ENCODE results near the gene RNF113B. TPM values are rescaled to one million over a fixed set of nuclear protein-coding genes. Genes with fewer than 3 reads are reported as not detected.

The RNF113B gene
- total RNA-seq, 6 experiments from 2014 or later, result not detected

GRCh38 chr13:98200211-98200878 is 23.3 kb upstream of the RNF113B start:
- TF ChIP-seq, protein P1, sequence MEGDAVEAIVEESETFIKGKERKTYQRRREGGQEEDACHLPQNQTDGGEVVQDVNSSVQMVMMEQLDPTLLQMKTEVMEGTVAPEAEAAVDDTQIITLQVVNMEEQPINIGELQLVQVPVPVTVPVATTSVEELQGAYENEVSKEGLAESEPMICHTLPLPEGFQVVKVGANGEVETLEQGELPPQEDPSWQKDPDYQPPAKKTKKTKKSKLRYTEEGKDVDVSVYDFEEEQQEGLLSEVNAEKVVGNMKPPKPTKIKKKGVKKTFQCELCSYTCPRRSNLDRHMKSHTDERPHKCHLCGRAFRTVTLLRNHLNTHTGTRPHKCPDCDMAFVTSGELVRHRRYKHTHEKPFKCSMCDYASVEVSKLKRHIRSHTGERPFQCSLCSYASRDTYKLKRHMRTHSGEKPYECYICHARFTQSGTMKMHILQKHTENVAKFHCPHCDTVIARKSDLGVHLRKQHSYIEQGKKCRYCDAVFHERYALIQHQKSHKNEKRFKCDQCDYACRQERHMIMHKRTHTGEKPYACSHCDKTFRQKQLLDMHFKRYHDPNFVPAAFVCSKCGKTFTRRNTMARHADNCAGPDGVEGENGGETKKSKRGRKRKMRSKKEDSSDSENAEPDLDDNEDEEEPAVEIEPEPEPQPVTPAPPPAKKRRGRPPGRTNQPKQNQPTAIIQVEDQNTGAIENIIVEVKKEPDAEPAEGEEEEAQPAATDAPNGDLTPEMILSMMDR (IDR thresholded peaks at IDR 0.05), result no peak
- H3K9me3 Mint-ChIP-seq, result peaks cover 11% of the 10 kb centered on the region
- peak overlapping the region; percentile 44; the same call in 1 of the 2 replicates for H3K27ac Mint-ChIP-seq
- DNase-seq, result no peak
- peaks cover 68% of the 10 kb centered on the region for H3K4me1 Mint-ChIP-seq (ENCODE audit: low read depth)
- peaks cover 2% of the 10 kb centered on the region for H3K27me3 Mint-ChIP-seq (ENCODE audit: insufficient read depth)
- H3K4me3 Mint-ChIP-seq, result no peak overlapping the region
- H3K36me3 Mint-ChIP-seq (ENCODE audit: low read depth), result peaks cover 36% of the 10 kb centered on the region

DNA sequence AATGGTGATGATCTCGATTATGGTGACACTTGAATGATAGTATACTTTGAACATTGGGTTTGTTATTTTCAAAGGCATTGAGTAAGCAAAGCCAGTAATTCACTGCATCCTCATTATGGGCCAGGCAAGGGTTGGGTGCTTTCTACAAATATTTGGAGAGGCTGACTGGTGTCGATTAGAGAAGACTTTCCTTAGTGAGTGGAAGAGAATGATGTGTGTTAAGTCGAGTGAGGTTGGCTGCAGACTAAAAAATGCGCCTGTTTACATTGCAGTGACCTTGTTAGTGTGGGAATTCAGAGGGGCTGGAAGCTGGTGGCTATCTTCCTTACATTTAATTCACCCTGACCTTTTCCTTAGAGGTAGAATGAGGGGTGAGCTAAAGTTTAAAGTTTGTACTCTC is 22.4 kb upstream of the RNF113B start:
- H3K36me3 Mint-ChIP-seq (ENCODE audit: low read depth), result peaks cover 33% of the 10 kb centered on the region
- H3K4me1 Mint-ChIP-seq (ENCODE audit: low read depth), result peaks cover 59% of the 10 kb centered on the region
- H3K27ac Mint-ChIP-seq, result no peak overlapping the region
- TF ChIP-seq, protein P1 (IDR thresholded peaks at IDR 0.05), result no peak
- peaks cover 3% of the 10 kb centered on the region; the same call in 1 of the 2 replicates for H3K9me3 Mint-ChIP-seq
- no peak overlapping the region for H3K4me3 Mint-ChIP-seq
- no peak for DNase-seq
- H3K27me3 Mint-ChIP-seq (ENCODE audit: insufficient read depth), result peaks cover 2% of the 10 kb centered on the region

- Mint-ChIP-seq H3K9me3 (no peaks in the 10 kb centered on the region), H3K27ac (no peak overlapping the region)
Measured at GRCh38 chr13:98198683-98199082, 21.6 kb upstream of the RNF113B start.

DNA sequence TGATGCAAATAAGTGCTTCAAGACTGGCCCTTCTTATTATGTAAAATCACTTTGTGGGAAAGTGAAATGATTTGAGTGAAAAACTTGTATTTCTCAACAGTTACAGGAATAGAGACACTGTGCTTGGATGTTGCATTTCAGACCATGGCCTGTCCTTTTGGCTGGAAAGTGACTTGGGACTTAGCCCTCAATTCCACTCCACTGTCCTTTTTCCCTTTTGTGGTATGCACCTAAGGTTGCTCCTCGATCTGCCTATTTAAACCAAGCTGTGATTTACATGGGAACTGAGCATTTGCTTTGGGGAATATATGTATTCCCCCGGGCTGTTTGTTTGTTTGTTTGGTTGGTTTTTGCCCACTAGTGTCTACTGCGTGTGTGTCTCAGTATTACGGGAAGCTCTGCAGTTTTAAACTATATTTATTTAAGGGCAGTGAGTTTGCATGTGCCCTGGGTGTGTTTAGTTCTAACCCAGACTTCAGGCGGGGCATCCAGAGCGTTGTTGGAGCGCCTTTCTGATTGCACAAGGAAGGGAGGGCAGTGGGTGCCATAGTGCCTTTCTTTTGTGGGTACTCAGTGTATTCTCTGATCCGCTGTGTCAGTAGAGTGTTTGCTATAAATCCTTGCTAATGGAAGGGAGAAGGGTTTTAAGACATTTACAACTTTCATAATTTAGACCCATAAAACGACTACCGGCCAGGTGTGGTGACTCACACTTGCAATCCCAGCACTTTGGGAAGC is 18.2 kb upstream of the RNF113B start:
- Mint-ChIP-seq H3K27me3 (ENCODE audit: insufficient read depth) (no peaks in the 10 kb centered on the region; the same call in none of the 2 replicates), H3K9me3 (no peaks in the 10 kb centered on the region), H3K36me3 (ENCODE audit: low read depth) (peaks cover 23% of the 10 kb centered on the region), H3K27ac (no peak overlapping the region), H3K4me3 (no peak overlapping the region), H3K4me1 (ENCODE audit: low read depth) (peaks cover 38% of the 10 kb centered on the region)
- DNase-seq, result no peak
- TF ChIP-seq, protein P1 (IDR thresholded peaks at IDR 0.05), result no peak

More at GRCh38 chr13:98198683-98199082, 21.6 kb upstream of the RNF113B start:
- TF ChIP-seq, protein P1 (IDR thresholded peaks at IDR 0.05), result no peak
- peaks cover 2% of the 10 kb centered on the region for H3K27me3 Mint-ChIP-seq (ENCODE audit: insufficient read depth)
- H3K36me3 Mint-ChIP-seq (ENCODE audit: low read depth), result peaks cover 33% of the 10 kb centered on the region
- peaks cover 51% of the 10 kb centered on the region for H3K4me1 Mint-ChIP-seq (ENCODE audit: low read depth)
- no peak for DNase-seq
- H3K4me3 Mint-ChIP-seq, result no peak overlapping the region

DNA sequence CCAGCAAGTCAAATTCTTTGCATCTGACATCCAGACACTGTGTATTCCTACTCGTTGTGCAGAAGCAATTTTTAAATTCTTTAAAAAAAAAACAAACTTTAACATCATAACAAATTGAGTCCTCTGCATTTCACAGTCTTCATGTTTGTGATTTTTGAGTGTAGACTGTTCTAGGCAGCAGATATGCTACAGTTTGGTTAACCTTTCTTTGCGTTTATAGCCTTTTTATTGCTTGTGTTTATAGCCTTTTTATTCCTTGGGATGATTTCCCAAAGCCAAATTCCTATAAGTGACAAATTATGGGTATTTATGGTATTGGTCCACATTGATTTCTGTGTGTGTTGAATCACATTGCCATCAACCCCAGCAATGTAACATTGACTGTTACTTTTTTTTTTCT is 14.9 kb upstream of the RNF113B start:
- Mint-ChIP-seq H3K4me1 (ENCODE audit: low read depth) (peaks cover 47% of the 10 kb centered on the region), H3K4me3 (no peak overlapping the region), H3K27ac (no peak overlapping the region), H3K27me3 (ENCODE audit: insufficient read depth) (no peaks in the 10 kb centered on the region; the same call in 1 of the 2 replicates), H3K9me3 (no peaks in the 10 kb centered on the region), H3K36me3 (ENCODE audit: low read depth) (peaks cover 25% of the 10 kb centered on the region)
- no peak for DNase-seq
- TF ChIP-seq, protein P1 (IDR thresholded peaks at IDR 0.05), result no peak
